OCI-LY1 (cell line): ENCODE data around the gene BLM.

Experiments
- EZH2 ChIP-seq: fragments of 200-600 bp; sonication (generic), shearing (Covaris generic); IDR thresholded peaks from 2 replicates; pipeline ENCODE4 v1.8.0; 2017; ENCODE audit warnings: borderline replicate concordance, mixed run types, mild to moderate bottlenecking, antibody characterized with exemption, low read length, moderate library complexity, mixed read lengths
- TF ChIP-seq, protein P1 (sequence below): fragments of 200-600 bp; sonication (generic), shearing (Covaris generic); IDR thresholded peaks from 2 replicates; pipeline ENCODE4 v1.5.1; 2017; ENCODE audit warnings: mild to moderate bottlenecking, antibody characterized with exemption, low read length, moderate library complexity, mixed read lengths

DNA sequence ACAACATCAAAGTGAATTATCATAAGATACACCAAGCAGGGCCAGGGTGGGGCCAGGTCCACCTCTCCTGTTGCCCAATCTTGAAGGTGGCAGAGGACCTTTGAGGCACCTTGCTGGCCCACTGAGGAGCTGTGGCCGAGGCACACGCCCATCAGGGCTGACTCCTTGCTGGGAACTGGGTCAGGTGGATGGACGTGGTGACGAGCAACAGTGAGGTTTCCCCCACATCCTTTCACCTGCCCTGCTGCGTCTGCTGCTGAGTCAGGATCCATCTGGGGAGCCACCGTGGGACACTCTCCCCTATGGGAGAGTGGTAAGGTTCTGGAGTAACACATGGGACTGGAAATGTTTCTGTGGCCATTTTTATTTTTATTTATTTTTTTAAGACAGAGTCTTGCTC, 134.0 kb downstream of the BLM start:
- TF ChIP-seq, protein P1, sequence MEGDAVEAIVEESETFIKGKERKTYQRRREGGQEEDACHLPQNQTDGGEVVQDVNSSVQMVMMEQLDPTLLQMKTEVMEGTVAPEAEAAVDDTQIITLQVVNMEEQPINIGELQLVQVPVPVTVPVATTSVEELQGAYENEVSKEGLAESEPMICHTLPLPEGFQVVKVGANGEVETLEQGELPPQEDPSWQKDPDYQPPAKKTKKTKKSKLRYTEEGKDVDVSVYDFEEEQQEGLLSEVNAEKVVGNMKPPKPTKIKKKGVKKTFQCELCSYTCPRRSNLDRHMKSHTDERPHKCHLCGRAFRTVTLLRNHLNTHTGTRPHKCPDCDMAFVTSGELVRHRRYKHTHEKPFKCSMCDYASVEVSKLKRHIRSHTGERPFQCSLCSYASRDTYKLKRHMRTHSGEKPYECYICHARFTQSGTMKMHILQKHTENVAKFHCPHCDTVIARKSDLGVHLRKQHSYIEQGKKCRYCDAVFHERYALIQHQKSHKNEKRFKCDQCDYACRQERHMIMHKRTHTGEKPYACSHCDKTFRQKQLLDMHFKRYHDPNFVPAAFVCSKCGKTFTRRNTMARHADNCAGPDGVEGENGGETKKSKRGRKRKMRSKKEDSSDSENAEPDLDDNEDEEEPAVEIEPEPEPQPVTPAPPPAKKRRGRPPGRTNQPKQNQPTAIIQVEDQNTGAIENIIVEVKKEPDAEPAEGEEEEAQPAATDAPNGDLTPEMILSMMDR, result no peak
- TF ChIP-seq EZH2, result no peak
